H1 (cell line): ENCODE measurements around the gene VMP1. TPM values are rescaled to one million over a fixed set of nuclear protein-coding genes. Genes with fewer than 3 reads are reported as not detected.

Source experiments
- CTCF ChIA-PET: fragments of 300-600 bp; sonication (Branson Sonifier 250); formaldehyde crosslinking; loops from one replicate; lab custom pipeline; 2021; ENCODE audit not compliant: partially characterized antibody; lab: Charles Lee
- POLR2A ChIA-PET: fragments of 300-600 bp; sonication (Branson Sonifier 250); formaldehyde crosslinking; loops from one replicate; lab custom pipeline; 2021; ENCODE audit warnings: inconsistent platforms; ENCODE audit not compliant: partially characterized antibody; lab: Charles Lee
- DNase-seq, 2 experiments: peaks; one replicate each; pipeline versions ENCODE4 v3.0.0 to v3.0.0-alpha.2; 2010 to 2022; ENCODE audit warnings: low spot score in 2 of 2, low read depth in 1 of 2, mixed read lengths in 1 of 2
- FAIRE-seq: peaks from 2 replicates; lab custom pipeline; 2011; peaks lifted over from hg19 to GRCh38; lab: Jason Lieb, UNC
- H2AFZ ChIP-seq: 2 replicates; pipeline ENCODE4 v1.8.1; 2012; ENCODE audit warnings: low read length, inconsistent platforms
- H2AK5ac ChIP-seq: 2 replicates; pipeline ENCODE4 v1.6.1; 2013; ENCODE audit warnings: low read depth, low read length
- H2BK120ac ChIP-seq: replicated peaks from 2 replicates; pipeline ENCODE3; 2013; ENCODE audit warnings: low read depth, low read length, inconsistent platforms
- H2BK12ac ChIP-seq: 2 replicates; pipeline ENCODE4 v1.6.1; 2013; ENCODE audit warnings: low read depth, low read length
- H2BK15ac ChIP-seq: 2 replicates; pipeline ENCODE4 v1.6.1; 2013; ENCODE audit warnings: low read length
- H2BK20ac ChIP-seq: 2 replicates; pipeline ENCODE4 v1.6.1; 2013; ENCODE audit warnings: low read length
- H2BK5ac ChIP-seq: 2 replicates; pipeline ENCODE4 v1.6.1; 2013; ENCODE audit warnings: low read depth, low read length
- H3K14ac ChIP-seq: 2 replicates; pipeline ENCODE4 v1.6.1; 2013; ENCODE audit warnings: inconsistent platforms; ENCODE audit not compliant: insufficient read length
- H3K18ac ChIP-seq: 2 replicates; pipeline ENCODE4 v1.6.1; 2013; ENCODE audit warnings: low read length; ENCODE audit errors: extremely low read depth
- H3K23ac ChIP-seq: 2 replicates; pipeline ENCODE4 v1.6.1; 2013; ENCODE audit warnings: inconsistent platforms; ENCODE audit not compliant: insufficient read length
- H3K23me2 ChIP-seq: 2 replicates; pipeline ENCODE4 v1.6.1; 2013; ENCODE audit warnings: low read depth, low read length
- H3K27ac ChIP-seq: 2 replicates; pipeline ENCODE4 v1.6.1; 2011; ENCODE audit warnings: low read depth, low read length, inconsistent platforms
- H3K27me3 ChIP-seq, 4 experiments: replicated peaks in 1 of 4; 1 replicate in 1 of 4; 2 replicates in 3 of 4; pipeline versions ENCODE4 v1.6.1 to v1.8.1; 2011 to 2013; ENCODE audit warnings: low read length in 3 of 4, mild to moderate bottlenecking in 3 of 4, inconsistent platforms in 2 of 4, mixed read lengths in 2 of 4, moderate library complexity in 1 of 4; ENCODE audit not compliant: control insufficient read depth in 3 of 4, insufficient read depth in 3 of 4; ENCODE audit errors: extremely low read depth in 1 of 4
- H3K36me3 ChIP-seq, 4 experiments: 2 replicates each; pipeline versions ENCODE4 v1.6.1 to v1.8.1; 2011 to 2013; ENCODE audit warnings: mild to moderate bottlenecking in 4 of 4, low read length in 3 of 4, moderate library complexity in 2 of 4, control low read depth in 1 of 4, inconsistent platforms in 1 of 4; ENCODE audit not compliant: insufficient read depth in 4 of 4, control insufficient read depth in 2 of 4
- H3K4ac ChIP-seq: replicated peaks from 2 replicates; pipeline ENCODE3; 2013; ENCODE audit warnings: low read length, low read depth, mixed read lengths, inconsistent platforms; ENCODE audit not compliant: insufficient read length
- H3K4me1 ChIP-seq, 4 experiments: replicated peaks in 1 of 4; 1 replicate in 1 of 4; 2 replicates in 3 of 4; pipeline versions ENCODE4 v1.6.1 to v1.8.1; 2011 to 2013; ENCODE audit warnings: low read length in 3 of 4, inconsistent platforms in 2 of 4, mixed read lengths in 1 of 4; ENCODE audit not compliant: insufficient read depth in 4 of 4, control insufficient read depth in 3 of 4
- H3K4me2 ChIP-seq, 2 experiments: 2 replicates each; pipeline versions ENCODE4 v1.6.1 to v1.8.1; 2011 to 2013; ENCODE audit warnings: low read depth in 2 of 2, low read length in 2 of 2, control low read depth in 1 of 2, inconsistent platforms in 1 of 2, mild to moderate bottlenecking in 1 of 2; ENCODE audit not compliant: insufficient read depth in 1 of 2
- H3K4me3 ChIP-seq, 4 experiments: fragments of 200-600, 300-600 bp in 1 of 4; sonication (generic), shearing (Covaris generic), sonication (Bioruptor Twin) in 1 of 4; 2 replicates each; pipeline versions ENCODE4 v1.5.1 to v1.8.1; 2011 to 2016; ENCODE audit warnings: low read length in 4 of 4, low read depth in 3 of 4, control low read depth in 2 of 4, inconsistent platforms in 2 of 4, mild to moderate bottlenecking in 2 of 4, mixed read lengths in 1 of 4, moderate library complexity in 1 of 4; ENCODE audit not compliant: insufficient read depth in 2 of 4; ENCODE audit errors: extremely low read depth in 1 of 4
- H3K56ac ChIP-seq: replicated peaks from 2 replicates; pipeline ENCODE3; 2013; ENCODE audit warnings: low read depth, mild to moderate bottlenecking, mixed read lengths, low read length, inconsistent platforms; ENCODE audit not compliant: insufficient read length
- H3K79me1 ChIP-seq: 2 replicates; pipeline ENCODE4 v1.6.1; 2013; ENCODE audit warnings: low read depth, low read length, control low read depth
- H3K79me2 ChIP-seq, 2 experiments: 2 replicates each; pipeline versions ENCODE4 v1.6.1 to v1.8.1; 2012 to 2013; ENCODE audit warnings: low read length in 2 of 2, mild to moderate bottlenecking in 2 of 2, inconsistent platforms in 1 of 2; ENCODE audit not compliant: insufficient read depth in 2 of 2, control insufficient read depth in 1 of 2
- H3K9ac ChIP-seq, 4 experiments: replicated peaks in 1 of 4; 1 replicate in 1 of 4; 2 replicates in 3 of 4; pipeline versions ENCODE4 v1.6.1 to v1.8.1; 2011 to 2013; ENCODE audit warnings: low read depth in 3 of 4, low read length in 3 of 4, control low read depth in 2 of 4, mild to moderate bottlenecking in 2 of 4, moderate library complexity in 2 of 4, inconsistent platforms in 1 of 4; ENCODE audit errors: extremely low read depth in 1 of 4
- H3K9me3 ChIP-seq, 2 experiments: 2 replicates each; pipeline versions ENCODE4 v1.6.1 to v1.8.1; 2012 to 2013; ENCODE audit warnings: mild to moderate bottlenecking in 2 of 2, moderate library complexity in 2 of 2, control low read depth in 1 of 2, inconsistent platforms in 1 of 2, low read depth in 1 of 2, low read length in 1 of 2, mixed read lengths in 1 of 2; ENCODE audit not compliant: insufficient read depth in 2 of 2
- H4K20me1 ChIP-seq, 2 experiments: replicated peaks in 1 of 2; 2 replicates each; pipeline versions ENCODE3 to v1.8.1; 2011 to 2013; ENCODE audit warnings: inconsistent platforms in 2 of 2, low read length in 2 of 2, mild to moderate bottlenecking in 1 of 2; ENCODE audit not compliant: insufficient read depth in 2 of 2, control insufficient read depth in 1 of 2
- H4K5ac ChIP-seq: 2 replicates; pipeline ENCODE4 v1.6.1; 2013; ENCODE audit warnings: low read length, low read depth, mixed read lengths, inconsistent platforms; ENCODE audit not compliant: insufficient read length
- H4K8ac ChIP-seq: 2 replicates; pipeline ENCODE4 v1.8.0; 2013; ENCODE audit warnings: mild to moderate bottlenecking, moderate library complexity, low read length, inconsistent platforms; ENCODE audit not compliant: insufficient read depth; ENCODE audit errors: extremely low read depth
- H4K91ac ChIP-seq: replicated peaks from 2 replicates; pipeline ENCODE3; 2013; ENCODE audit warnings: low read length, mixed read lengths, inconsistent platforms; ENCODE audit not compliant: insufficient read length
- CTCF ChIP-seq, 3 experiments: IDR thresholded peaks; 1 replicate in 2 of 3; 2 replicates in 1 of 3; pipeline versions ENCODE4 v1.5.1 to v1.6.1; 2011; ENCODE audit warnings: low read length in 3 of 3, mild to moderate bottlenecking in 3 of 3, inconsistent platforms in 2 of 3, low read depth in 1 of 3, moderate library complexity in 1 of 3; ENCODE audit not compliant: insufficient read depth in 1 of 3; ENCODE audit errors: control extremely low read depth in 1 of 3
- EGR1 ChIP-seq: IDR thresholded peaks from 2 replicates; pipeline ENCODE4 v1.6.1; 2011; ENCODE audit warnings: low read depth, low read length, borderline replicate concordance
- RAD21 ChIP-seq, 2 experiments: IDR thresholded peaks in 1 of 2; conservative IDR thresholded peaks in 1 of 2; 2 replicates each; pipeline ENCODE4 v1.6.1; 2011; ENCODE audit warnings: low read depth in 2 of 2, low read length in 2 of 2, improper control_type of control experiment in 1 of 2, inconsistent platforms in 1 of 2, mild to moderate bottlenecking in 1 of 2, moderate library complexity in 1 of 2
- RBBP5 ChIP-seq: IDR thresholded peaks from 2 replicates; pipeline ENCODE4 v1.7.1; 2012; ENCODE audit warnings: low read depth, mild to moderate bottlenecking, inconsistent platforms, low read length, moderate library complexity, borderline replicate concordance
- WGBS, 2 experiments: shearing (Covaris generic) in 1 of 2; methylation state at CpG; one replicate each; pipeline versions ENCODE4 v1.1.6 to v1.1.7; 2013 to 2015; ENCODE audit warnings: low lambda C conversion rate in 2 of 2, mixed read lengths in 2 of 2, inconsistent platforms in 1 of 2, low coverage in 1 of 2, missing lambda C conversion rate in 1 of 2; ENCODE audit not compliant: insufficient replicate concordance in 2 of 2, insufficient coverage in 1 of 2, insufficient read length in 1 of 2; ENCODE audit errors: extremely low coverage in 1 of 2, missing lambda C conversion rate in 1 of 2; 5-methylcytosine and 5-hydroxymethylcytosine counted together
- long read RNA-seq, 2 experiments: library from RNA in 1 of 2; library from capped mRNA in 1 of 2; stranded (forward); transcript quantifications; one replicate each; pipeline ENCODE4 v2.0.0, GENCODE V29; 2021; ENCODE audit warnings: inconsistent platforms in 1 of 2
- polyA minus RNA-seq, 3 experiments: library from RNA; depleted of rRNA, polyadenylated mRNA; stranded (reverse); fragments of >200 nt; gene quantifications; 1 replicate in 2 of 3; 2 replicates in 1 of 3; pipeline ENCODE4 v1.2.3, GENCODE V29; 2011
- polyA plus RNA-seq, 7 experiments: library from polyadenylated mRNA; depleted of rRNA in 3 of 7; stranded (reverse) in 5 of 7; unstranded in 2 of 7; fragments of >200 nt in 5 of 7; fragments of 200-250 nt in 2 of 7; gene quantifications; 1 replicate in 5 of 7; 2 replicates in 1 of 7; 4 replicates in 1 of 7; pipeline versions ENCODE4 v1.2.1 to v1.2.3, GENCODE V29; 2011 to 2013; ENCODE audit warnings: missing spikeins in 2 of 7, mixed read lengths in 2 of 7
- total RNA-seq: library from RNA; stranded (reverse); fragmentation: NEBNext Ultra II Directional; extraction: Animal tissue kit (Norgen Biotek cat#: 25700); gene quantifications from 2 replicates; pipeline ENCODE4 v1.2.1, GENCODE V29; 2021

The VMP1 gene
- 92.6 and 92.7 TPM in 2 replicates for total RNA-seq
- polyA plus RNA-seq (2011; rRNA removed): 28.1 and 45.0 TPM in 2 replicates
- 44.4 TPM for polyA plus RNA-seq (2011; cell fraction: cytosol; rRNA removed)
- polyA plus RNA-seq (2011; cell fraction: nucleus; rRNA removed): 31.9 TPM
- 49.1 to 67.3 TPM (median 56.1 TPM) in 4 replicates for polyA plus RNA-seq (2012, experiment 1 of 2)
- 15.1 TPM for polyA plus RNA-seq (2012, experiment 2 of 2)
- 87.8 TPM for polyA plus RNA-seq (2013, experiment 1 of 2)
- 96.9 TPM for polyA plus RNA-seq (2013, experiment 2 of 2)
- 97.5 and 109 TPM in 2 replicates for polyA minus RNA-seq (2011; rRNA and poly(A)+ RNA removed)
- polyA minus RNA-seq (2011; cell fraction: cytosol; rRNA and poly(A)+ RNA removed): 58.4 TPM
- polyA minus RNA-seq (2011; cell fraction: nucleus; rRNA and poly(A)+ RNA removed): 242 TPM
- long read RNA-seq, experiment 1, full-length matches to known transcripts: 35 of 72 reads
- long read RNA-seq, experiment 1, partial matches to known transcripts: 29 of 72 reads
- long read RNA-seq, experiment 1, other reads (novel, unspliced or antisense): 8 of 72 reads
- long read RNA-seq, experiment 2, full-length matches to known transcripts: 198 of 232 reads
- long read RNA-seq, experiment 2, partial matches to known transcripts: 7 of 232 reads
- long read RNA-seq, experiment 2, other reads (novel, unspliced or antisense): 27 of 232 reads

- 1% methylated on average over 45 of the region's 45 CpGs; no CpG with 5 or more reads in 1 of the 2 experiments for WGBS, 2 experiments
- peaks cover 4% of the 10 kb centered on the region; the same call in 1 of the 2 replicates for H3K23me2 ChIP-seq
- TF ChIP-seq RBBP5: no peak
- TF ChIP-seq EGR1: no peak
- TF ChIP-seq RAD21 (IDR thresholded peaks at IDR 0.05 in 1 of 2, conservative IDR thresholded peaks at IDR 0.05 in 1 of 2; ENCODE audit: low read depth in 2 of 2, low read length in 2 of 2): no peak
- TF ChIP-seq CTCF (IDR thresholded peaks at IDR 0.05; ENCODE audit: control extremely low read depth in 1 of 3, insufficient read depth in 1 of 3, low read depth in 1 of 3, low read length in 3 of 3): no peak
Observed at GRCh38 chr17:59707149-59707970, at the start of gene VMP1, which contains the start of gene PTRH2. Gene VMP1, plus strand, starts transcription at chr17:59707654. Its CDS starts 23,793 bp downstream, at chr17:59731447. Gene PTRH2, minus strand, starts transcription at chr17:59707430. Its CDS starts 9,452 bp downstream, at chr17:59697978.

More at GRCh38 chr17:59707149-59707970, at the start of gene VMP1, which contains the start of gene PTRH2:
- 0 out of 2 replicates have a peak within 1 kb of the TSS, but pooled peaks have one; percentile 38 for H2BK15ac ChIP-seq
- H4K20me1 ChIP-seq: peaks cover 11 to 13% of the 10 kb centered on the region in 2 experiments
- H2AK5ac ChIP-seq: no peak within 1 kb of the TSS
- DNase-seq (peak; percentile 92 to 98), FAIRE-seq (peak; percentile 85)
- H2BK5ac ChIP-seq: peak within 1 kb of the TSS; percentile 95
- H3K27me3 ChIP-seq: no peaks in the 10 kb centered on the region
- no peaks in the 10 kb centered on the region; the same call in 1 of the 2 replicates for H3K79me1 ChIP-seq
- POLR2A ChIA-PET: interaction anchor here (0.6 to 2.8 kb wide), 17 partner anchors 9 to 443 kb away, joined by 3 to 20 read pairs (median 3); partner anchors contain the start of genes CA4, CLTC and RNFT1
- H4K5ac ChIP-seq: peak within 1 kb of the TSS; percentile 91
- no peaks in the 10 kb centered on the region for H3K9me3 ChIP-seq
- no peaks in the 10 kb centered on the region; a peak in 1 of 7 replicates for H3K4me1 ChIP-seq
- peak within 1 kb of the TSS; percentile 94 to 99 (median 98) for H3K4me3 ChIP-seq
- no peak within 1 kb of the TSS for H2BK20ac ChIP-seq
- H2BK120ac ChIP-seq: no peak within 1 kb of the TSS
- H3K79me2 ChIP-seq: peaks cover 40 to 89% of the 10 kb centered on the region in 2 experiments
- H3K23ac ChIP-seq: no peak within 1 kb of the TSS
- peak within 1 kb of the TSS; percentile 62 for H3K56ac ChIP-seq
- H4K91ac ChIP-seq: no peak within 1 kb of the TSS
- peak within 1 kb of the TSS; percentile 41 for H3K4ac ChIP-seq
- H2AFZ ChIP-seq: peak within 1 kb of the TSS; percentile 95; the same call in 1 of the 2 replicates
- no peak within 1 kb of the TSS for H3K18ac ChIP-seq
- peak within 1 kb of the TSS; percentile 84 to 86 for H3K4me2 ChIP-seq
- peak within 1 kb of the TSS; percentile 89 to 98 (median 92) for H3K9ac ChIP-seq
- H3K27ac ChIP-seq: peak within 1 kb of the TSS; percentile 81
- no peak within 1 kb of the TSS for H3K14ac ChIP-seq
- peaks cover 0 to 4% (median 0%) of the 10 kb centered on the region in 4 experiments; a peak in 2 of 8 replicates for H3K36me3 ChIP-seq
- H4K8ac ChIP-seq: peak within 1 kb of the TSS; percentile 83; the same call in 1 of the 2 replicates
- H2BK12ac ChIP-seq: no peak within 1 kb of the TSS
- CTCF ChIA-PET: interaction anchor here (0.6 to 0.9 kb wide), 2 partner anchors 85 to 330 kb away, joined by 3 read pairs; no protein-coding TSS in a partner anchor
